Omental fat pad (tissue), 4 donors: Measurements from ENCODE around the gene RAB19. TPM values are rescaled to one million over a fixed set of nuclear protein-coding genes. Genes with fewer than 3 reads are reported as not detected.

Source experiments
- ATAC-seq: fragments of 150-250 bp; one replicate; pipeline ENCODE4 v1.9.1; 2016; ENCODE audit warnings: mild to moderate bottlenecking, moderate library complexity; ENCODE audit not compliant: low FRiP score
- DNase-seq: peaks from one replicate; pipeline ENCODE4 v3.0.0-alpha.2; 2019; ENCODE audit warnings: low spot score
- total RNA-seq, 4 donors: library from RNA; depleted of rRNA; stranded (reverse); fragments of >200 nt; gene quantifications; one replicate each; pipeline ENCODE4 v1.1.0, GENCODE V29; 2016
- TF ChIP-seq, protein P1 (sequence below), 3 donors: fragments of 450-650 bp; IDR thresholded peaks; one replicate each; pipeline ENCODE4 v1.5.1; 2016 to 2017; ENCODE audit warnings: antibody characterized with exemption in 3 of 3, mild to moderate bottlenecking in 3 of 3, moderate library complexity in 2 of 3

RAB19 gene
- total RNA-seq, 4 donors from 2014 or later = 1.3 TPM; not detected in 3

DNA sequence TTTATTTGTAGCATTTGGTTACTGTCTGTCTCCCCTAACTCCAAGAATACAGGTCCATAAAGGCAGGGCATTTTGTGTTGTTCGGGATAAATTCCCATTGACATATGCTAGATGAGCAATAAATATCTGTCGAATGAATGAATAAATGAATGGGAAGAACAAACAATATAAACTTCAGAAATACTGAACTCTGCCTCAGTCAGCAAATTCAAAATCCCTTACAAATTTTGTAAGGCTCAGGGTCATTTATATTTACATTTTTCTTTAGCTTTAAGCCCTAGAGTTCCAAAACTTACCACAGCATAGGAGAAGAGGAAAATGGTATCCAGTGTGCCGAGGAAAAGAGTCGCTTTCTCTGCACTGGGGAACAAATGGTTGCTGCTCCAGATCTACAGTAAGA lies 34.6 kb upstream of the RAB19 start:
- ATAC-seq (no peak), DNase-seq (no peak)
- TF ChIP-seq, protein P1, sequence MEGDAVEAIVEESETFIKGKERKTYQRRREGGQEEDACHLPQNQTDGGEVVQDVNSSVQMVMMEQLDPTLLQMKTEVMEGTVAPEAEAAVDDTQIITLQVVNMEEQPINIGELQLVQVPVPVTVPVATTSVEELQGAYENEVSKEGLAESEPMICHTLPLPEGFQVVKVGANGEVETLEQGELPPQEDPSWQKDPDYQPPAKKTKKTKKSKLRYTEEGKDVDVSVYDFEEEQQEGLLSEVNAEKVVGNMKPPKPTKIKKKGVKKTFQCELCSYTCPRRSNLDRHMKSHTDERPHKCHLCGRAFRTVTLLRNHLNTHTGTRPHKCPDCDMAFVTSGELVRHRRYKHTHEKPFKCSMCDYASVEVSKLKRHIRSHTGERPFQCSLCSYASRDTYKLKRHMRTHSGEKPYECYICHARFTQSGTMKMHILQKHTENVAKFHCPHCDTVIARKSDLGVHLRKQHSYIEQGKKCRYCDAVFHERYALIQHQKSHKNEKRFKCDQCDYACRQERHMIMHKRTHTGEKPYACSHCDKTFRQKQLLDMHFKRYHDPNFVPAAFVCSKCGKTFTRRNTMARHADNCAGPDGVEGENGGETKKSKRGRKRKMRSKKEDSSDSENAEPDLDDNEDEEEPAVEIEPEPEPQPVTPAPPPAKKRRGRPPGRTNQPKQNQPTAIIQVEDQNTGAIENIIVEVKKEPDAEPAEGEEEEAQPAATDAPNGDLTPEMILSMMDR (IDR thresholded peaks at IDR 0.05) = no peak

GRCh38 chr7:140375323-140375722 lies 28.5 kb upstream of the RAB19 start:
- DNase-seq = no peak
- ATAC-seq = no peak
- TF ChIP-seq, protein P1 (IDR thresholded peaks at IDR 0.05) = no peak

DNA sequence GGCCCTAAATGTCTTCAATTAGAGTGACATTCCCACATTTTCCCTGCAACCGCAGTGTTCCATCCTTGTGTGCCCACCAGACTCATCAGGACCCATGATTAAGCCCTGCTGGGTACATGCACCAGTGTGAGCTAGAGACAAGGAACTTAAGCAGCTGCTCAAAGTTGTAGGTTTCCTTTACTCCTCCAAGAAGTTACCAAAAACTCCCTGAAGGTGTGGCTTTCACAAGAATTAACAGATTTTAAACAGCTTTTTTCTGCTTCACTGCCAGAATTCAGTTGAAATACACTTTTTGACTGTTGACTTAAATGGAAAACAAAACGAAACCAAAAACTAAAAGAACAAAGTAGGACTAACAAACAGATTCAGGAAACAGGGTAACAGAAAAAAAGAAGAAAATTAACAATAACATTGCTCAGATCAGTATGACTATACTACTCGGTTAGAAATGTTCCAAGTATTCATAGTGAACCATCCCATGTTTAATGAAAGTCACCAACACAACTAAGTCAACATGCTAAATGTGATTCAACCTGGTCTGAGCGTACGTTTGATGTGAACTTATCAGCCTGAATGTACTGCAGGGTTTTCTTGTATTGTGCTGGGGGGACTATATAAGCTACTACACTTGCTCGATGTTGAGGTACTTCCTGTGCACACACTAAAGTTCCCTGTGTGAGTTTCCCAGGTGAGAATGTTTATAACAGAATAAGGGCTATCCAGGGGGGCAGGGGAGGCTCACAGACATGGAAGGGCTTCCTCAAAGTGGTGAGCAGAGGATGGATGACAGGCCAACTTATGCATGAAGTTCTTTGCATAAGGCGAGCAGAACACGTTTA lies 27.7 kb upstream of the RAB19 start:
- DNase-seq (no peak), ATAC-seq (no peak)
- TF ChIP-seq, protein P1 (IDR thresholded peaks at IDR 0.05) = no peak

- TF ChIP-seq, protein P1 (IDR thresholded peaks at IDR 0.05) = no peak
- ATAC-seq (no peak), DNase-seq (no peak)
These were observed 19.7 kb upstream of the RAB19 start for GRCh38 chr7:140383954-140384713.

DNA sequence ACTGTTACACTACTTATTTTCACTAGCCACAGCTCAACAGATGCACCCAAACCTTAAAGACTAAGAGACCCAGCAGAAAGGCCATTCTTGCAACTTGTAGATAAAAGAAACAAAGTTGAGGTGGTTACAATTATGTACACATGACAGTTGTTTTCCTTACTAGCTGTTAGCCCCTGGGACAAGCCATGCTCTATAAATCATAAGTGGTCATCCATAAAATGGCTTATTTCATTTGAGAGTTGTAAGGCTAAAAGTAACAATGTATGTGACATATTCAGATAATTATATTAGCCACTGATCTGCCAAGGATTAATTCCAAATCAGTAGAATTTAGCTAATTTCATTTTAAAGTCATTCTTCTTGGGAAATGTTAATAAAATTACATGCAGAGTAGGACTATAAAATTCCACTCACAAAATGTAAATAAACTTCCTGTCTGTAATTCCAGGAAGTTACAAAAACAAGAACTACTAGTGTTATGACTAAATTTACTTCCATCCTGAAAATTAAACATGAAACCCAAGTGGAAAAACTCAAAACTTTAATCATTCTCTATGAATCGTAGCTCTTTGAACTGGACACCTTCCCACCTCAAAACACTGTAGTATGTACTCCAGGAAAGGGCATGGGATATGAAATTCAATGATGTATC lies 18.8 kb upstream of the RAB19 start:
- ATAC-seq (no peak), DNase-seq (no peak)

DNA sequence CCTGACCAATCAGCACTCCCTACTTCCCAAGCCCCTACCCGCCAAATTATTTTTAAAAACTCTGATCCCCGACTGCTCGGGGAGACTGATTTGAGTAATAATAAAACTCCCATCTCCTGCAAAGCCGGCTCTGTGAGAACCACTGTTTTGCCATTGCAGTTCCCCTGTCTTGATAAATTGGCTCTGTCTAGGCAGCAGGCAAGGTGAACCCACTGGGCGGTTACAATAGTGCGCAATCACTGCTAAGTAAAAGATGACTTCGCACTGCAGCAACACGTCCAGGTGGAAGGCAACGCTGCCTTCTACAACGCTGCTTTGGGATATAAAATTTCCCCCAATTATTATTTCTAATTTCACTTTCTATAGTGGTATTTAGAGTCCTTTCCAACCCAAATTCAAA lies 14.4 kb upstream of the RAB19 start:
- TF ChIP-seq, protein P1 (IDR thresholded peaks at IDR 0.05) = no peak
- ATAC-seq (no peak), DNase-seq (no peak)

More for the DNA sequence above, 18.8 kb upstream of the RAB19 start:
- TF ChIP-seq, protein P1 (IDR thresholded peaks at IDR 0.05) = no peak
